Activated T-cell treated with anti-CD3 and anti-CD28 coated beads, Interleukin-2, amount 50 U/mL, for 48 hours (primary cell): ENCODE data around the gene TMEM181.

Source experiments
- DNase-seq, 2 experiments: peaks; one replicate each; pipeline ENCODE4 v3.0.0-alpha.2; 2020

Gene TMEM181

GRCh38 chr6:158565482-158566040 lies 5.7 kb downstream of the TMEM181 start:
- no peak for DNase-seq

- no peak for DNase-seq
Observed at GRCh38 chr6:158566207-158566818, 6.4 kb downstream of the TMEM181 start.

DNA sequence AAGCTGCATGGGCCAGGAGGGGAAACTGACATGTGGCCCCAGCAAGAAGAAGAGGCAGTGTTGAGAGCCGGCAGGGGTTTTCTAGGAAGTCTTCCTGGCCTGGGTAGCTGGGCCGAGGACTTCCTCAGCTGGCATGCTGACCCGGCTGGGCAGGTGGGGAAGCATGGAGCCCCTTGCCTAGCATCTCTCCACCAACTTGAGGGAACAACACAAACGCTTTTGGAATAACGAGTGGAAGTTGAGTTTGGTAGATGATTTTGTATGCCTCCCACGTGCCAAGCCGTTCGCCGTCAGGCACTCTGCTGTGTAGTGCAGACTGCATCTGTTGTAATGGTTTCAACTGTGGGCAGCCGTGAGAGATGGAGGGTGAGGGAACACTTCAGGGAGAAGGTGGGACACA lies 7.3 kb downstream of the TMEM181 start:
- no peak for DNase-seq

GRCh38 chr6:158567871-158568401 lies 8.0 kb downstream of the TMEM181 start:
- DNase-seq = peak; percentile 43 to 45

GRCh38 chr6:158568549-158568948 lies 8.7 kb downstream of the TMEM181 start:
- DNase-seq = no peak

GRCh38 chr6:158569036-158569435 lies 9.1 kb downstream of the TMEM181 start:
- DNase-seq = no peak

DNA sequence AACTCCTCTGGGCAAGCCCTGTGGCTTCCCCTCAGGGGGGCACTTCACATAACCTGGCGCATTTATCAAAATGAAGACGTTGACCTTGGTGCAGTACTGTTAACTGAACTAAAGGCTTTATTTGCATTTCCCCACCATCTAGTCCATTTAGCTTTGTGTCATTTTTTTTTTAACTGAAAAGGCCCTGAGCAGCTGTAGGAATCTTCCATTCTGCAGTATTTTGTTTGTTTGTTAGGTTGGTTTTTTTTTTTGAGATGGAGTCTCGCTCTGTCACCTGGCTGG lies 10.7 kb downstream of the TMEM181 start:
- no peak for DNase-seq

DNA sequence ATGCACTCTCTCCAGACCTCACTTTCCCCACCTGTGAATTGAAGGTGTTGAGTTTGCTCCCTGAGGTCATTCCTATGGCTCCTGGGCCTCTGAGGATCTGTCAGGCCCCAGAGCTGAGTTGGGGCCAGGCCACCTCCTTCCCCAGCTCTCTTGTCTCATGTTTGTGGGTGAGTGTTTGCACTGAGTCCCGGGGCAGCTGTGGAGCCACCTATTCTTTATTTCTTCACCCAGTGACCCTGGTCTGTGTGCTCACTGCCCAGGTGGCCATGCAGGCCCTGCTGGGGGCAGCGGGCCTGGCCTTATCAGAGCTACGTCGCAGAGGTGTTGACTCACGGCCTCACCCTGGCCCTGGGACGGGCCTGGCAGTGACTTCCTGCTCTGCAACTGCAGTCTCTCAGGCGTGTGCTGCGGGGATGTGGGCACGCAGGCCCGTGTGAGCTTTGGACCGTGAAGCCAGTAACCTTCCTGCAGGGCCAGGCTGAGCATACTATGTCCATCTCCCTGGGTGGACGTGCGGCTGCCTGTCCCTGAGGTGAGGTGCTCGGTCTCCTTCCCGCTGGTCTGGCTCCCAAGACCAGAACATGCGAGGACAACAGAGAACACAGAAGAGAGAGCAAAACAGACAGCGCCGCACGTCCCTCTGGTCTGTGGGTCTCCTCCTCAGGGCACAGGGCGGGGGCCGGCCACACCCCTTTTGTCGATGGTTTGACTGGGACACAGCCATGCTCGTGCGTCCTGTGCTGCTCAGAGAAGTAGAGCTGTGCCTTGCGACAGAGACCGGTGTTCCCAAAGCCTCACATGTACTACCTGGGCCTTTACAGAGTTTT lies 12.1 kb downstream of the TMEM181 start:
- no peak for DNase-seq

DNA sequence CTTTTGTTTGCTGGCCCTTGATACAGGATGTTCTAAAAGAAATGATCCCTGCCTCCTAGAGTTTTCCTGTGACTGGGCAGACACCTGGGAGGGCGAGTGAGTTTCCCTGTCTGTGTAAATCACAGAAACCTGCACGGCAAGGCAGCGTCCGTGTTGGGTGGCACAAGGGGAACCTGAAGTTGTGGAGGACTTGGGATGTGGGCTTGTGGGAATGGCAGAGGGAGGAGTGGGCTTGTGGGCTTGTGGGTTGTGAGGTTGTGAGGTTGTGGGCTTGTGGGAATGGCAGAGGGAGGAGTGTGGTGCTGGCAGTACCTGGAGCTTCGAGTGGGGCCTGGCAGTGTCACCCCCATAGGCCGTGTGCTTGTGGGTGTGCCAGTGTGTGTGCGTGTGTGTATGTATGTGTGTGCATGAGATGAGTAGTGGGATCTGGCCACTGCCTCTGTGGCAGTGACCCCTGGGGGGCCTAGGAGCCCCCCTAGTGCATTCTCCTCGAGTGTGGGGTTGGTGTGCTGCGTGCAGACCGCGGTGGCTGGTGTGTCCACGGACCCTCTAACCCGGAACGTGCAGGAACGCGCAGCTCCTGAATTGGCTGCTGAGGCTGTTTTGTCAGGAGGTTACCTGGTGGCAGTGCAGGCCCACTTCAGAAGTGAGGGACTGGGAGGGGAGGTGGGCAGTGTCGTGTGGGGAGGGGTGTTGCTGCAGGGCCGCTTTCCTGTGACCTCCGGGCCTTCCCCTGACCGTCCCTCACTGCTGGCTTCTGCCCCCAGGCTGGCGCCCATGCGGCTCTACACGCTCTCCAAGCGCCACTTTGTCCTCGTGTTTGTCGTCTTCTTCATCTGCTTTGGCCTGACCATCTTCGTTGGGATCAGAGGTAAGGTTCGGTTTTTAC lies 13.0 kb downstream of the TMEM181 start:
- DNase-seq = no peak

DNA sequence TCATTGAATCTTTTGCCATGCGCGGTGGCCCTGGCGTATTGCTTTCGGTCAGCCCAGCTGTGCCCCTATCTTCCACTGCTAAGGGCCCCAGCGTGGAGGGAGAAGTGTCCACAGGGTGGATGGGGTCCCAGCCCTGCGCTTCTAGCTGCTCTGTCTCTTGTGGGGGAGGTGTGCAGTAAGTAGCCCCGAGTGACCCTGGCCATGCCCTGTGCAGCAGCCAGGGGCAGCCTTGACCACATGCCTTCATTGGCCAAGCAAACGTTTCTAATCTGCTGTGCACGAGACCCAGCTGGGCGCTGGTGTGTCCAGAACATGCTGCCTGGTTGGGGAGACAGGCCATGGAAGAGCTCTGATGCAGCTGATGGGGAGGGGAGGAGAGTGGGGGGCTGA lies 13.6 kb downstream of the TMEM181 start:
- no peak for DNase-seq

DNA sequence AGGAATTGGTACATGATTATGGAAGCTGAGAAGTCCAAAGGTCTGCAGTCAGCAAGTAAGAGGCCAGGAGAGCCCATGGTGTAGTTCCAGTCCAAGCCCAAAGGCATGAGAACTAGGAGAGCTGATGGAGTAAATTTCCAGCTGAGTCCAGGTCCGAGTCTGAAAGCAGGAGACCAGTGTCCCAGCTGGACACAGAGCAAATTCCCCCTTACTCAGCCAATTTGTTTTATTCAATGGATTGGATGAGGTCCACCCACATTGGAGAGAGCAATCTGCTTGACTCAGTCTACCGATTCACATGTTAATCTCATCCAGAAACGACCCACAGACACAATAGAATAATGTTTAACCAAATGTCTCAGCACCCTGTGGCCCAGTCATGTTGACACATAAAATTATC lies 14.9 kb downstream of the TMEM181 start:
- DNase-seq = no peak

GRCh38 chr6:158575550-158575949 lies 15.7 kb downstream of the TMEM181 start:
- no peak for DNase-seq

GRCh38 chr6:158584236-158584651 lies 24.4 kb downstream of the TMEM181 start:
- no peak for DNase-seq

- no peak for DNase-seq
Observed at GRCh38 chr6:158586652-158587051, 26.8 kb downstream of the TMEM181 start.

GRCh38 chr6:158589366-158589765 lies 29.5 kb downstream of the TMEM181 start:
- DNase-seq = no peak

DNA sequence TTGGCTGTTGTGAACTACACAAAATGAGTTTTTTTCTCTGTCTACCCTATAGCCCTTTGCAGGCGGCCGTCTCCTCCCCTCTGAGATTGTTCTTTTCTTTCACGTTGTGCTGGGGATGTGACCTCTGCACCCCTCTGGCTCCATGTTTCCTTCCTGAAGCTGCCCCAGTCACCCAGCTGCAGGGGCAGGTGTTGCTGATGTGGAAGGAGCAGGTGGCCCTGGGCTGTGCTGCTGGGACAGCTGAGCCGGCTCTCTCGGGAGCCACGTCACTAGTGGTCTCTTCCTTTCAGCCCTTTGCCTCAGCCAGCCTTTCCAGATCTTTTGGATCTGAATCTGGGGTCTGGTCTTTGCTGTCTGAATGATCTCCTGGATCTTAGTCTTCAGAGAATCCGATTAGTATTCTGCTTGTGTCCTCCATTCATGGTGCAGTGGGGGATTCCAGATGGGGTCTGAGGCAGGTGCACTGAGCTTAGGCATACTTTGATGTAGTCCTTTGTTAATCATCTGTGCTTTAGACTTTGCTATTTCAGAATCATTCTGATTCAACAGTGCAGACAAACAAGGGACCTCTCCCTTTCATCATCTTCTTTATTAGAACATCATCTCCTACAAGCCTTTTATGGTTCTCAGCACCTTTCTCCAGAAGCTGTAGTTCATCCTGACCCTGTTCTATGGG lies 31.4 kb downstream of the TMEM181 start:
- no peak for DNase-seq

GRCh38 chr6:158591810-158592209 lies 31.9 kb downstream of the TMEM181 start:
- no peak for DNase-seq

DNA sequence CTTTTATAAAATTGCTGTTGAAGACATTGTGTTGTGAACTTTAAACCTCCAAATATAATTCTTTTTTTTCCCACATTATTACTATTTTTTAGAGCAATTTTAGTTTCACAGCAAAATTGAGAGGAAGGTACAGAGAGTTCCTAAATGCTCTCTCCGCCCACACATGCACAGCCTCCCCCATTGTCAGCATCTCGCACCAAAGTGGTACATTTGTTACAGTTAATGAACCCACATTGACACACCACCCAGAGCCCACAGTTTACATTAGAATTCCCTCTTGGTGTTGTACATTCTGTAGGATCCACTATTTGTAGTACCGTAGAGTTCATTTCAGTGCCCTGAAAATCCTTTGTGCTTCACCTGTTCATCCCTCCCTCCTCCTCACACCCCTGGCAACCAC lies 33.8 kb downstream of the TMEM181 start:
- DNase-seq = no peak

- no peak for DNase-seq
Observed at GRCh38 chr6:158595223-158595622, 35.3 kb downstream of the TMEM181 start.

- no peak for DNase-seq
Observed at GRCh38 chr6:158596861-158597260, 37.0 kb downstream of the TMEM181 start.

DNA sequence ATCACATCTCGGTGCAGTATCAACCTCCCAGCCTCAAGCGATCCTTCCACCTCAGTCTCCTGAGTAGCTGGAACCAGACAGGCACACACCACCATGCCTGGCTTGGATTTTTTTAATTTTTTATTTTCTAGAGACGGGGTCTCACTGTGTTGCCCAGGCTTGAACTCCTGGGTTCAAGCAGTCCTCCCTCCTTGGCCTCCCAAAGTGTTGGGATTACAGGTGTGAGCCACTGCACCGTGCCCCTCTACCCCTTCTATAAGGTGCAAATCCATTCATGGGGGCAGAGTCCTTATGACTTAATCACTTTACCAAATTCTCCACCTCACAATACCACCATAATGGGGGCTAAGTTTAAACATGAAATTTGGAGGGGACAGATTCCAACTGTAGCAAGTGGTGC lies 37.7 kb downstream of the TMEM181 start:
- DNase-seq = no peak

DNA sequence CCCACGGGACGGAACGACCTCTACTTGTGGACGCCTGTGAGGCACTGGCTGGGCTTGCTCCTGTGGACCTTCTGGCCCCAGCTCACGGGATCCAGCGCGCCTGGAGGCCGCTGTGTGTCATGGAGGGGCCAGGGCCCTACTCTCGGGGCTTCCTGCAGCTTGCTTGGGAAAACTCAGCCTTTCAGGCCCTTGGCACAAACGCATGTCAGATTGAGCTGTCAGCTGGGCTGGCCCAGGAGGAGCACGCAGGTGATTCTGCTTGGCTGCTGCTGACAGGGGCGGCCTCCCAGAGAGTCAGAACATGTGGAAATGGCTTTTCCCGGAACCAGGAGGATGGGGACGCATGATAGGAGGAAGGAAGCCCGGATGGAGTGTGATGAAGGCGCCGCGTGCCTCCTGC lies 39.7 kb downstream of the TMEM181 start:
- DNase-seq = no peak
